Memory B cell (primary cell): Measurements from ENCODE around the gene DSTN.

Source experiments
- ATAC-seq: fragments of 150-1000 bp; cut with Tn5 transposase; 2 replicates; pipeline ENCODE4 v1.10.0; 2021; ENCODE audit warnings: low read depth, mild to moderate bottlenecking, moderate library complexity
- DNase-seq, 2 donors: peaks; one replicate each; pipeline ENCODE4 v3.0.0; 2022; ENCODE audit warnings: low spot score in 2 of 2
- H3K27ac Mint-ChIP-seq: one replicate; pipeline ENCODE4 v1.8.0; 2022; ENCODE audit warnings: mild to moderate bottlenecking, moderate library complexity, mixed read lengths
- H3K27me3 Mint-ChIP-seq: one replicate; pipeline ENCODE4 v1.8.0; 2022; ENCODE audit warnings: mixed read lengths
- H3K36me3 Mint-ChIP-seq: one replicate; pipeline ENCODE4 v1.8.0; 2022; ENCODE audit warnings: mild to moderate bottlenecking, mixed read lengths
- H3K4me1 Mint-ChIP-seq: one replicate; pipeline ENCODE4 v1.8.0; 2022; ENCODE audit warnings: mixed read lengths
- H3K4me3 Mint-ChIP-seq: one replicate; pipeline ENCODE4 v1.8.0; 2022; ENCODE audit warnings: mild to moderate bottlenecking, moderate library complexity, mixed read lengths
- H3K9me3 Mint-ChIP-seq: one replicate; pipeline ENCODE4 v1.8.0; 2022; ENCODE audit warnings: mixed read lengths

Gene DSTN

DNA sequence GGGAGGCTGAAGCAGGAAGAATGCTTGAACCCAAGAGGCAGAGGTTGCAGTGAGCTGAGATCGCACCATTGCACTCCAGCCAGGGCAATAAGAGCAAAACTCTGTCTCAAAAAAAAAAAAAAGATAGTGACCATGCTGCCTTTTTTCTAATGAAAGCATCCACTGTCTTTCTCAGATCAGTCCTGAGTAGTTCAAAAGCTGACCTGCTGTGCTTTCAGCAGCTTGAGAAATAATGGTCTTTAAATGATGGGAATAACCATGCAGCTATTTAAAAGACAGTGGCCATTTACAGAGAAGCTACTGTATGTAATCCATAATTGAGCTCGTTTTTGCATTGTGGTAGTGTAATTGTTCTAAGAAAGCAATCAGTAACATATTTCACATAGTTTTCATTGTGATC is 36.1 kb downstream of the DSTN start:
- Mint-ChIP-seq H3K4me3 (no peak overlapping the region), H3K27ac (no peak overlapping the region), H3K9me3 (no peaks in the 10 kb centered on the region), H3K4me1 (peaks cover 3% of the 10 kb centered on the region), H3K27me3 (no peaks in the 10 kb centered on the region), H3K36me3 (peaks cover 5% of the 10 kb centered on the region)
- DNase-seq (no peak), ATAC-seq (no peak)

DNA sequence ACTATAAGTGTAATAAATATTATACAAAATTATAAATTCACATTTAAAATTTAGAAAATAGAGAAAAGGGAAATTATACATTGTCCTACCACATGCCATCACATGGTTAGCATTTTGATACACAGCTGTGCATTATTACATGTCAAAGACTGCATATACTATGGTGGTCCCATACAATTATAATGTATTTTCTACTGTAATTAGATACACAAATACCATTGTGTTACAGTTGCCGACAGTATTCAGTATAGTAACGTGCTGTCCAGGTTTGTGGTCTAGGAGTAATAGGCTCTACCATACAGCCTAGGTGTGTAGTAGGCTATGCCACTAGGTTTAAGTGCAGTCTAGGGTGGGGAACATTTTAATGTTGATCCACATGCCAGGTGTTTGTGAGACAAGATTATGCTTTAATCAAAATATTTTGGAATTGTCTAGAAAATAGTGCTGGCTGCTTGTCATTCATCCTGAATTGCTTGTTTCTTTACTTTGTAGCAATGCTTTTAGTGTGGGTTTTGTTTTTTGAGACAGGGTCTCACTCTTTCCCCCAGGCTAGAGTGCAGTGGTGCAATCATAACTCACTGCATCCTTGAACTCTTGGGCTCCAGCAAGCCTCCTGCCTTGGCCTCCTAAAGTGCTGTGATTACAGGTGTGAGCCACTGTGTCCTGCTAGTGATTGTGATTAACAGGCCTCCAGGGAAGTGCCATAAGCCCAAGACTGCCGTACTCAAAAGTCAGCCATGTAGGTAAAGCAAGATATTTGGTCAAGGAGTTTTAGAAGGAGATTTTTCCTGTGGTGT is 39.0 kb downstream of the DSTN start:
- H3K9me3 Mint-ChIP-seq = no peaks in the 10 kb centered on the region
- H3K4me1 Mint-ChIP-seq = no peaks in the 10 kb centered on the region
- no peaks in the 10 kb centered on the region for H3K27me3 Mint-ChIP-seq
- no peak overlapping the region for H3K4me3 Mint-ChIP-seq
- DNase-seq (no peak), ATAC-seq (no peak)
- peaks cover 2% of the 10 kb centered on the region for H3K36me3 Mint-ChIP-seq
- H3K27ac Mint-ChIP-seq = no peak overlapping the region

DNA sequence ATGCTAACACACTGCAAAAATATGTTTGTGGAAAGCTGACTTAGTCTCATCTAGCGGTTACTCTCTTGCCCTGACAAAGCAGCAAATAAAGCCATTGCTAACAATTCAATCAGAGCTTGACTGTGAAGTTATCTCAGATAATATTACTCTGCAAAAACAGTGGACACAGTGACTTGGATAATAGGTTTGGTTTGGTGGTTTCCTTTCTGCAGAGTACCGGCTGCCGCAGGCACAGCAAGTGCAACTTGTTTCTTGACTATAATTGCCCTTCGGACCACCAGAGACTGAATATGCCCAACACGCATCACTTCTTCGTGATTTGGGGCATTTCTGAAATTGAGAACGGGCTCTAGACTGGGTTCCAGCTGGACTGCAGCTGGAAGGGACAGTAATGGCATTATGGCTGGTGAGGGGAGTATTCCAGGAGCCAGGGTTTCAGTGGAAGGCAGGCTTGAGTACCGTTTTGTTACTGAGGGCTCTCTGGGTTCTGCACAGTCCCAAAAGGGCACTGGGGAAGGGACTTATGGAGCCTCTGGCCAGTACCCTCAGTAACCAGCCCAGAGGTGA is 40.0 kb downstream of the DSTN start:
- no peaks in the 10 kb centered on the region for H3K27me3 Mint-ChIP-seq
- peaks cover 2% of the 10 kb centered on the region for H3K36me3 Mint-ChIP-seq
- no peak overlapping the region for H3K27ac Mint-ChIP-seq
- no peak overlapping the region for H3K4me3 Mint-ChIP-seq
- DNase-seq (no peak), ATAC-seq (no peak)
- H3K9me3 Mint-ChIP-seq = no peaks in the 10 kb centered on the region
- no peaks in the 10 kb centered on the region for H3K4me1 Mint-ChIP-seq

DNA sequence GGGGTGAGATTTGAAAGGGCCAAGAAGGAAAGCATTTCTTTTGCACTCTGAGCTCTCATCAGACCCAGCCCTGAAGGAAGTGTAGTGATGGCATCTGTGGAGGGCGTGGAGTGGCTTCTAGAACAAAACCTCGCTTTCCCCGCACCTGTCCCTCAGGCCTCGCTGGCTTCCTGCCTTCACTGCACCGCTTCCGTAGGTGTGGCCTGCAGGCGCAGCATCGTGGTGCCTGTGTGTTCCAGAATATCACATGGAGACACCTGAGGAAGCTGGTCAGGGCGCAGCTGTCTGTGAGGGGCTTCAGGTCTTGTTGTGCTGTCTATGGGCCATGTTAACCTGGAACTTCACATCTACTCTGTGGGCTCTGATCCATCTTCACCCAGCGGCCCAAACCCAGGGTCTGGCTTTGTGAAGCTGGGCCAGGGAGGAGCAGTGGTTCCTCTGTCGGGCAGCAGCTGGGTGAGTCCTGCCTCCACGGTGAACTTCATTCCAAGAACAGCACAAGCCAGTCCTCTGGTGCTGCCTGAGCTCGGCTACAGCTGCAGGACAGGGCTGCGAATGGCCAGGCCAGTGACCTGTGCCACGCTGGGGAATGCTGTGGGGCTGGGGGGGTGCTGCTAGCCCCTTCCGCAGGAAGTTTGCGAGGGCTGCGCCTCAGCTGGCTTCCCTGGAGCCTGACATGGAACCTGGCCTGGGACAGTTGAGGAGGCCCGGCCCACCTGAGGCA is 40.9 kb downstream of the DSTN start:
- no peak overlapping the region for H3K27ac Mint-ChIP-seq
- peak; percentile 62 for ATAC-seq
- H3K9me3 Mint-ChIP-seq = no peaks in the 10 kb centered on the region
- DNase-seq = no peak
- H3K4me3 Mint-ChIP-seq = no peak overlapping the region
- no peaks in the 10 kb centered on the region for H3K4me1 Mint-ChIP-seq
- H3K36me3 Mint-ChIP-seq = peaks cover 2% of the 10 kb centered on the region
- H3K27me3 Mint-ChIP-seq = no peaks in the 10 kb centered on the region

DNA sequence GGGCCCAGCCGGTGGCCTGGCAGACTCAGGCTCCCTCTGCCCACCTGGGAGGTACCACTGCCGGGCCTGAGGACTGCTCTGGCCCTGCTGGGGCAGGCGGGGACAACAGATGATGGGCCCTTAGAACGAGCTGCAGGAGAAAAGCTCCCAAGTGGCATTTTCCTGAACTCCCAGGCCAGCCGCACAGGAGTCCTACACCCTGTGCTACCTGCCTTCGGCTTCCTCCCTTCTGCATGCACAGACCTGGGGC is 41.3 kb downstream of the DSTN start:
- no peak overlapping the region for H3K27ac Mint-ChIP-seq
- no peak for ATAC-seq

DNA sequence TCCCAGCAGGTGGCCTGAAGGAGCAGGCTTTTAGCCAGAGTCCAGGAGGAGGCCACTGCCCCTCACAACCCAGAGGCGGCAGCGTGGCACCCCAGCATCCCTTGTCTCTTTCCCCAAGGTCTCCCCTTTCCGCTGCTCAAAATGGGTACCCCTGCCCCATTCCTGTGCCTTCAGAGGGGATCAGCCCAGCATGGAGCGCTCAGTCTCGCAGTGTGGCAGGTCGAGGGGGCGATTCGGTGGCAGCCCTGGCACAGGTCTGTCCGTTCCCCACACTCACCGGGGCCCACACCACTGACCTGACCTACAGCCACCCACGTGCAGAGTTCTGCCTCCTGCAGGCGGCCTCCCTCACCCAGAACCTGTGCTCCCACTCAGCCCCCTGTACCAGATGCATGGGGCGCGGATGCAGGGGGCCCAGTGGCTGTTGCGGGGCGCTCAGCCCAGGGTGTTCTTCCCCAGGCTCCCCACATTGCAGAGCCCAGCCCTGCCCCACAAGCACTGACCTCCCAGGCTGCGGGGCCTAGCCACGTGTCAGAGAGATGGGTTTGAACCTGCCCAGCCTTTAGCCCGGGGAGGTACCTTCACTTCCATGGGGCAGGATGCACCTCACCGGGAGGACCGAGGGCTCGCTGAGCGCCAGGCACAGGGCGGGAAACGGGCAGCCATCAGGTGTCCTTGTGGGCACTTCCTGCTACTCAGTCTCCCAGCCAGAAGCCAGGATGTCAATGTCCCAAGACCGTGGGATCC is 41.8 kb downstream of the DSTN start:
- no peak overlapping the region for H3K27ac Mint-ChIP-seq
- H3K9me3 Mint-ChIP-seq = no peaks in the 10 kb centered on the region
- ATAC-seq = no peak
- H3K4me3 Mint-ChIP-seq = no peak overlapping the region
- no peaks in the 10 kb centered on the region for H3K4me1 Mint-ChIP-seq
- H3K27me3 Mint-ChIP-seq = no peaks in the 10 kb centered on the region
- DNase-seq = no peak
- peaks cover 2% of the 10 kb centered on the region for H3K36me3 Mint-ChIP-seq

More for the DNA sequence above, 41.3 kb downstream of the DSTN start:
- Mint-ChIP-seq H3K4me1 (no peaks in the 10 kb centered on the region), H3K36me3 (peaks cover 2% of the 10 kb centered on the region), H3K27me3 (no peaks in the 10 kb centered on the region), H3K9me3 (no peaks in the 10 kb centered on the region), H3K4me3 (no peak overlapping the region)
- no peak for DNase-seq

DNA sequence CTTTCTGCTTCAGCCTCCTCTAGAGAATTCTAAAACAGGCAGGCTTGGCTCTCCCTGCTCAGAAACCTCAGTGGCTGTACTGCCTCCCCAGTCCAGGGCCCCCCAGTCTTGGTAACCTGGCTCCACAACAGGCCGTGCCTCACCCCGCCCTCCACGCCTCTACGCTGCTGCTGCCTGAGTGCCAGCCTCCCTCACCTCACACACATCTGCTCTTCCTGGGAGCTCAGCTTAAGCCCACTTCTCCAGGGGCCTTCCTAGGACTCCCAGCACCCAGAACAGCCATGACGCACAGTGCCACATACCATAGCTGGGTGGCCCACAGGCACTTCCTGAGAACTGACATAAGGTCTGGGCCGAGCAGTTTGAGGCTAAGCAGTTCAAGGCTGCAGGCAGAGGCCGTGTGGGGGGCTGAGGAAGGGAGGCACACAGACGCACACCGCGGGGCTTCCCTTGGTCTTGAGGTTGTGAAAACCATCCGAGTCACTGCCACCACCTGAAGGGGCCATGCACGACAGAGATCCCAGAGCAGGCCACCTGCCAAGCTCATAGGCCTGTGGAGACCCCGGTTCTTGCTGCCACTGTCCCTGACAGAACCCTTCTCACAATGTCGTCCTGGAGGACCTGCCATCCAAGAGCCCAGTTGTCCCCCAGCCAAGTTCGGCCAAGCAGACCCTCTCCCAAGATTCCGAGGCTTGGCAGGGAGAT is 42.6 kb downstream of the DSTN start:
- H3K4me1 Mint-ChIP-seq = no peaks in the 10 kb centered on the region
- ATAC-seq (no peak), DNase-seq (no peak)
- no peaks in the 10 kb centered on the region for H3K27me3 Mint-ChIP-seq
- peaks cover 2% of the 10 kb centered on the region for H3K36me3 Mint-ChIP-seq
- no peaks in the 10 kb centered on the region for H3K9me3 Mint-ChIP-seq
- no peak overlapping the region for H3K4me3 Mint-ChIP-seq
- no peak overlapping the region for H3K27ac Mint-ChIP-seq

DNA sequence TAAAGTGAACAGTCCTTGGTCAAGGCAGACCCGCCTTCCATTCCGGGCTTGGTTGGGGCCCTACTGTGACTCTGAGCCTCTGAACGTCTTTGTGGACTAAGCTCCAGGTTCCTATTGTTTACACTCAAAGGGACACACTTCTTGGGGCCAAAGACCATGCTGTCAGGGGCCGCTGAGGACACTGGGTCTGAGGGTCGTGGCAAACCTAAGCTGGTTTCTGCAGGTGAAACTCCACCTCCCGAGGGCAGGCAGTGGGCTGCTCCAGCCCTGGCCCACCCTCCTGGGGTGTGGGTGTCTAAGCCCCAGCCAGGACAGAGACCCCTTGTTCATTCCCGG is 43.1 kb downstream of the DSTN start:
- Mint-ChIP-seq H3K27ac (no peak overlapping the region), H3K9me3 (no peaks in the 10 kb centered on the region), H3K27me3 (no peaks in the 10 kb centered on the region), H3K36me3 (peaks cover under 1% of the 10 kb centered on the region), H3K4me1 (no peaks in the 10 kb centered on the region), H3K4me3 (no peak overlapping the region)
- ATAC-seq = no peak
- no peak for DNase-seq

DNA sequence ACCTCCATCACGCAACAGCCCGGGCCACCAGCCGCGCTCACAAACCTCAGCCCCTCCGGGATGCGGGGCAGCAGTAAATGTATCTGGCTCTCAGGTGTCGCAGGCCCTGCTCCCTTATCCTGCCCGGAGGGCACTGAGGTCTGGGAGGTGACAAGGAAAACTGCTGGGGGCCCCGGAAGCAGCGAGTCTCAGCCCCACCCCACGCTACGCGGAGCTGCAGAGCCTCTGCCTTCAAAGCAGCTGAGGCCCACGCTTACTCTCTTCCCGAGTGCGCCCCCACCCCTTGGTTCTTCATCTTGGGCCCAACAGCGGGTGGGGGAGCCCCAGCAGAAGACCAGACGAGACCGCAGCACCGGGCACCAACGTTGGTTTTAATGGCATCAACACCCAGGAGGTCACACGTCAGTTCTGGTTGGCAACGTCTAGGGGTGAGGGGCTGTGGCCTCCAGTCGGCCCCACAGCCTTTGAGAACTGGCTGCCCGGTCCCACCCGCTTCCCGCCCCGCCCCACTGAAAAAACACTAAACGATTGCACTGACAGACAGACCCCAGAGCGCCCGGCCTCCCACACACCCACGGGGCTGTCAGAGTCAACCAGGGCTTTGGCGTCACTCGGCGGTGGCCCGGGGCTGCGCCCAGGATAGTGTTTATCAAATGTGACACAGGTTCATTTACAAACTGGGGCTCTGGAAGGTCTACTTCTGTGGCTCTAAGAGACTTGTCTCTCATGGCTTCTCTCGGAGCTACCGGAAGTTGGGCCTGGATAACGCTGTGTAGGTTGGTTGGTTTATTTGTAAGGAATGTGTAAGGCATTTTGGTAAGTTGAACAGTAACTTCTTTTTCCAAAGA is 43.7 kb downstream of the DSTN start:
- no peak for DNase-seq
- Mint-ChIP-seq H3K4me1 (no peaks in the 10 kb centered on the region), H3K27me3 (no peaks in the 10 kb centered on the region), H3K27ac (no peak overlapping the region), H3K4me3 (no peak overlapping the region), H3K36me3 (peaks cover 2% of the 10 kb centered on the region), H3K9me3 (no peaks in the 10 kb centered on the region)
- no peak for ATAC-seq

DNA sequence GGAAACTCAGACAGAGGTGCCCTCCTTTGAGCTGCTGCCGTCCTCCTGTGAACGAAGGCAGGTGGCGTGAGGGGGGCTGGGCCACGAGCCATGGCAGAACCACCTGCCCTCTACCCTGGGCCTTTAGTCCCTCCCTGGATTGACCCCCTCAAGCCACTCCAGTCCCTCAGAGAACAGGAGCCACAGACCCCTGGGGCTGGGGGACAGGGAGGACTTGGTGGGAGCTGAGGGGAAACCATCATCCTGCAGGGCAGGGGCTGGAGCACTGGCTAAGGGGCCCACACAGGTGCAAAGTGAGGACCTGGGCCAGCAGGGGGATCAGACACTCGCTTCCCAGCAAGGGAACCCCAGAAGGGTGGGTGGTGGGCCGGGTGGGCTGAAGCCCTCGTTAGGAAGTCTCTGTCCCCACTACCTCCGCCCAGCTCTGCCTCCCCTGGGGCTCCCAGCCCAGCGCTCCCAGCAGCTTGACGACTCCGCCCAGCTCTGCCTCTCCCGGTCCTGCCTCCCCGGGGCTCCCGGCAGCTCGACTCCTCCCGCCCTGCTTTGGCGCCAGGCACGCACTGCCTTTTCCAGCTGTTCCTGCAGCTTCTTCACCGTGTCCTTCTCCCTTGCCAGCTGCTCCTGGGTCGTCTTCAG is 44.4 kb downstream of the DSTN start:
- Mint-ChIP-seq H3K27me3 (no peaks in the 10 kb centered on the region), H3K4me1 (no peaks in the 10 kb centered on the region), H3K9me3 (no peaks in the 10 kb centered on the region), H3K36me3 (peaks cover 2% of the 10 kb centered on the region), H3K27ac (no peak overlapping the region), H3K4me3 (no peak overlapping the region)
- DNase-seq (no peak), ATAC-seq (no peak)

DNA sequence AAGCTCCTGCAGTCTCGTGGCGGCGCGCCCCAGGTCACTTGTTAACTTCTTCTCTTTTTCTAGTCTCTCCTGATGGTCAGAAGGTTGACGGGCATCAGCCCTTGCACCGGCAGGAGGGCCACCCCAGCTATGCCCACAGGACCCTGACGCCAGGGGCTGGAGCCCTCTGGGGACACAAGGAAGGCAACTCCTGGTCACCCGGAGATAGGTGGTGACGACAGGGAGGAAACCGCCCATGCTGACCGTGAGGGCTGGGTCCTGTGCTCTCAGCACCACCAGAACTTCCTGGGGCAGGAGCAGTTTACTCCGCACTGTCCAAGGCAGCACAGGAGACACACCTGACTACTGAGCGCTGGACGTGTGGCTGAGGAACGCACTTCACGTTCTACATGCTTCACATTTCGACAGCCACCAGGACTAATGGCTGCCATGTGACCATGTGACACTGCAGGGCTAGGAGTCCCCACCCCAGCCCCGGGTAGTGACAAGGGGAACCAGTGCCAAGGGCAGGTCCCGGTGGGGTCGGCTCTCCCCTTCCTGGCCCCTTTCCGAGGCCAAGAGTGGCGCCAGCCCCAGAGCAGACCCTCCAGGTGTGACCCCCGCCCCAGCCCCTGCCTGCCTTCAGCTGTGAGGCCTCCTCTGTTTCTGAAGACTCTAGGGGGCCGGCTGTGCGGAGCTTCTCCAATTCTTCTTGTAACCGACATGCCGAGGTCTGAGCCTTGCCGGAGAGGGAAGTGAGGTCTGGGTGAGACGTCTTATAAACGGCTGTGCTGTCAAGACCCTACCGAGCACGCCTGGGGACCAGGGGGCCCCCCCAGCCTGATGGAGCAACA is 45.2 kb downstream of the DSTN start:
- DNase-seq = peak in 1 of 2 donors; percentile 8

DNA sequence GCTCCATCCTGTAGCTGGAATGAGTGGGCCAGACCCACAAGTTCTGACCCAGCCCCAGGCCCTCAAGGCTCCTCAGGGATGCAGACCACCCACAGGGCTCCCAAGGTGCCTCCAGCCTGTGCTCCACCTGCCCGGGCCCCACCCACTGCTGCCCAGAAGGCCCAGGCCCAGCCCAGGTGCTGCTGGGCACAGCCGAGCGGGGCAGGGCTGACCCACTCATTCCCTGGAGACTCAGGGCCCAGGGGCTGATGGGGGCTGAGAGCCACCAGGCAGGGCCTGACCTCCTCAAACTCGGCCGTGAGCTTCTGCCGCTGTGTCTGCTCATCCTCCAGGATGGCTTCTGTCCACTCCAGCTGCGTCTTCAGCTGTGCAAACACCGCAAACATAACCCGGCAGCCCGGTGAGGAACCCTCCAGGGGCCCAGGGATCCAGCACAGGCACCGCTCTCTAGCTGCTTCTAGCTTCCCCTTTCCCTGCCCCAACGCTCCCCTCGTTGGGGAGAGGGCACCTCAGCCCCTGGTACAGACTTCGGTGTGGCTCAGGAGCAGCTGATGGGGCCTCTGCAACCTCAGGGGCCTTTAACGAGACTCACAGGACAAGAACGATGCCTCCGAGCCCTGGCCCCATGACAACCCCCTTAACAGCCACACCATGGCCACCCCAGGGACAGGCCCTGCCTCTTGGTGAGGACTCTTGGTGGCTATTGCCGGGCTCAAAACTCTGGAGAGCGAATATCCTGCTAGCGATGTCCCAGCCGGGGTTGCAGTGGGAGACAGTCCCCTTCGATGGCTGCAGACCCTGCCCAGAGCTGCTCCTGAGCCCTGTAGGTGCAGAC is 46.0 kb downstream of the DSTN start:
- no peaks in the 10 kb centered on the region for H3K27me3 Mint-ChIP-seq
- no peak for DNase-seq
- H3K9me3 Mint-ChIP-seq = no peaks in the 10 kb centered on the region
- no peak overlapping the region for H3K27ac Mint-ChIP-seq
- H3K4me3 Mint-ChIP-seq = no peak overlapping the region
- H3K36me3 Mint-ChIP-seq = peaks cover 8% of the 10 kb centered on the region
- H3K4me1 Mint-ChIP-seq = no peaks in the 10 kb centered on the region
- ATAC-seq = no peak

More for the DNA sequence above, 45.2 kb downstream of the DSTN start:
- no peaks in the 10 kb centered on the region for H3K9me3 Mint-ChIP-seq
- H3K4me1 Mint-ChIP-seq = no peaks in the 10 kb centered on the region
- no peaks in the 10 kb centered on the region for H3K27me3 Mint-ChIP-seq
- H3K4me3 Mint-ChIP-seq = no peak overlapping the region
- H3K36me3 Mint-ChIP-seq = peaks cover 6% of the 10 kb centered on the region
- no peak overlapping the region for H3K27ac Mint-ChIP-seq
- ATAC-seq = no peak
